Effector memory CD8-positive, alpha-beta T cell (primary cell): ENCODE results near the gene RNGTT.
"Not testable (repeated sequence)": the region's sequence is repeated elsewhere in the genome, so short reads cannot be mapped to it uniquely, and the experiment has no call there.

Experiments
- ATAC-seq: fragments of 150-1000 bp; cut with Tn5 transposase; replicated peaks from 2 replicates; pipeline ENCODE4 v1.10.0; 2021; ENCODE audit warnings: mild to moderate bottlenecking, moderate library complexity
- DNase-seq, 3 experiments: peaks; one replicate each; pipeline ENCODE4 v3.0.0; 2021
- H3K27ac Mint-ChIP-seq, 2 donors: one replicate each; pipeline ENCODE4 v1.8.0; 2022; ENCODE audit warnings: mild to moderate bottlenecking in 2 of 2, mixed read lengths in 2 of 2, moderate library complexity in 2 of 2
- H3K27me3 Mint-ChIP-seq, 2 donors: one replicate each; pipeline ENCODE4 v1.8.0; 2022; ENCODE audit warnings: mixed read lengths in 2 of 2
- H3K36me3 Mint-ChIP-seq: one replicate; pipeline ENCODE4 v1.8.0; 2022; ENCODE audit warnings: mild to moderate bottlenecking, moderate library complexity, mixed read lengths; ENCODE audit not compliant: insufficient read depth
- H3K4me1 Mint-ChIP-seq, 2 donors: one replicate each; pipeline ENCODE4 v1.8.0; 2022; ENCODE audit warnings: low read depth in 2 of 2, mixed read lengths in 2 of 2
- H3K4me3 Mint-ChIP-seq, 2 donors: one replicate each; pipeline ENCODE4 v1.8.0; 2022; ENCODE audit warnings: mild to moderate bottlenecking in 2 of 2, mixed read lengths in 2 of 2, moderate library complexity in 2 of 2
- H3K9me3 Mint-ChIP-seq, 2 donors: one replicate each; pipeline ENCODE4 v1.8.0; 2022; ENCODE audit warnings: mixed read lengths in 2 of 2

The RNGTT gene

GRCh38 chr6:88716399-88716798, 247.0 kb downstream of the RNGTT start:
- H3K36me3 Mint-ChIP-seq, H3K4me3 Mint-ChIP-seq, H3K27ac Mint-ChIP-seq, H3K27me3 Mint-ChIP-seq, ATAC-seq, DNase-seq, H3K4me1 Mint-ChIP-seq, H3K9me3 Mint-ChIP-seq: not testable (repeated sequence)

- Mint-ChIP-seq H3K4me3 (no peak overlapping the region), H3K4me1 (peaks cover 0 to 6% of the 10 kb centered on the region in 2 donors), H3K9me3 (no peaks in the 10 kb centered on the region), H3K27me3 (no peaks in the 10 kb centered on the region), H3K27ac (no peak overlapping the region), H3K36me3 (peaks cover 2% of the 10 kb centered on the region)
- DNase-seq (no peak), ATAC-seq (no peak)
Observed at GRCh38 chr6:88712243-88712936, 251.0 kb downstream of the RNGTT start.

GRCh38 chr6:88709819-88710246, 253.6 kb downstream of the RNGTT start:
- peaks cover 2 to 10% of the 10 kb centered on the region in 2 donors for H3K4me1 Mint-ChIP-seq
- no peak overlapping the region for H3K27ac Mint-ChIP-seq
- H3K36me3 Mint-ChIP-seq, result no peaks in the 10 kb centered on the region
- no peak for DNase-seq
- ATAC-seq, result no peak
- H3K4me3 Mint-ChIP-seq, result no peak overlapping the region
- H3K27me3 Mint-ChIP-seq, result no peaks in the 10 kb centered on the region
- no peaks in the 10 kb centered on the region for H3K9me3 Mint-ChIP-seq

GRCh38 chr6:88708197-88708744, 255.1 kb downstream of the RNGTT start:
- no peaks in the 10 kb centered on the region for H3K36me3 Mint-ChIP-seq
- DNase-seq (no peak), ATAC-seq (no peak)
- H3K4me1 Mint-ChIP-seq, result peaks cover 2 to 10% of the 10 kb centered on the region in 2 donors
- peaks cover 0 to under 1% of the 10 kb centered on the region in 2 donors for H3K9me3 Mint-ChIP-seq
- H3K4me3 Mint-ChIP-seq, result no peak overlapping the region
- H3K27ac Mint-ChIP-seq, result no peak overlapping the region
- H3K27me3 Mint-ChIP-seq, result no peaks in the 10 kb centered on the region

GRCh38 chr6:88705601-88706000, 257.8 kb downstream of the RNGTT start:
- H3K4me3 Mint-ChIP-seq, result no peak overlapping the region
- peaks cover 0 to 1% of the 10 kb centered on the region in 2 donors for H3K9me3 Mint-ChIP-seq
- peaks cover 2 to 27% of the 10 kb centered on the region in 2 donors for H3K4me1 Mint-ChIP-seq
- H3K27me3 Mint-ChIP-seq, result no peaks in the 10 kb centered on the region
- no peak for ATAC-seq
- H3K27ac Mint-ChIP-seq, result peak overlapping the region in 1 of 2 donors; percentile 0
- no peaks in the 10 kb centered on the region for H3K36me3 Mint-ChIP-seq
- no peak for DNase-seq

- Mint-ChIP-seq H3K36me3 (no peaks in the 10 kb centered on the region), H3K4me3 (no peak overlapping the region), H3K27ac (peak overlapping the region in 1 of 2 donors; percentile 0), H3K4me1 (peaks cover 2 to 29% of the 10 kb centered on the region in 2 donors), H3K27me3 (no peaks in the 10 kb centered on the region), H3K9me3 (peaks cover 0 to 1% of the 10 kb centered on the region in 2 donors)
- DNase-seq (no peak), ATAC-seq (no peak)
Observed at GRCh38 chr6:88704980-88705379, 258.4 kb downstream of the RNGTT start.

GRCh38 chr6:88702956-88703556, 260.4 kb downstream of the RNGTT start:
- no peak for DNase-seq
- no peak for ATAC-seq
- H3K27ac Mint-ChIP-seq, result no peak overlapping the region
- no peak overlapping the region for H3K4me3 Mint-ChIP-seq
- H3K36me3 Mint-ChIP-seq, result no peaks in the 10 kb centered on the region
- no peaks in the 10 kb centered on the region for H3K27me3 Mint-ChIP-seq
- peaks cover 0 to 1% of the 10 kb centered on the region in 2 donors for H3K9me3 Mint-ChIP-seq
- peaks cover 2 to 30% of the 10 kb centered on the region in 2 donors for H3K4me1 Mint-ChIP-seq

- Mint-ChIP-seq H3K9me3 (peaks cover 0 to 3% of the 10 kb centered on the region in 2 donors), H3K36me3 (no peaks in the 10 kb centered on the region), H3K4me3 (no peak overlapping the region), H3K27me3 (no peaks in the 10 kb centered on the region), H3K27ac (no peak overlapping the region), H3K4me1 (peaks cover 1 to 26% of the 10 kb centered on the region in 2 donors)
- DNase-seq (no peak), ATAC-seq (no peak)
Observed at GRCh38 chr6:88698661-88699060, 264.8 kb downstream of the RNGTT start.

GRCh38 chr6:88695937-88696336, 267.5 kb downstream of the RNGTT start:
- Mint-ChIP-seq H3K27ac (no peak overlapping the region), H3K27me3 (no peaks in the 10 kb centered on the region), H3K36me3 (no peaks in the 10 kb centered on the region), H3K4me1 (peaks cover 2 to 22% of the 10 kb centered on the region in 2 donors), H3K4me3 (no peak overlapping the region), H3K9me3 (peaks cover 2 to 5% of the 10 kb centered on the region in 2 donors)
- ATAC-seq (no peak), DNase-seq (no peak)

GRCh38 chr6:88683734-88684133, 279.7 kb downstream of the RNGTT start:
- Mint-ChIP-seq H3K36me3 (no peaks in the 10 kb centered on the region), H3K27ac (no peak overlapping the region), H3K4me3 (no peak overlapping the region), H3K9me3 (no peaks in the 10 kb centered on the region), H3K4me1 (peaks cover 2 to 13% of the 10 kb centered on the region in 2 donors), H3K27me3 (no peaks in the 10 kb centered on the region)
- ATAC-seq (no peak), DNase-seq (no peak)

- Mint-ChIP-seq H3K36me3 (peaks cover 16% of the 10 kb centered on the region), H3K27ac (no peak overlapping the region), H3K9me3 (no peaks in the 10 kb centered on the region), H3K4me1 (peaks cover 2 to 13% of the 10 kb centered on the region in 2 donors), H3K27me3 (no peaks in the 10 kb centered on the region), H3K4me3 (no peak overlapping the region)
- DNase-seq (no peak), ATAC-seq (no peak)
Observed at GRCh38 chr6:88680654-88681053, 282.8 kb downstream of the RNGTT start.

- H3K36me3 Mint-ChIP-seq, result peaks cover 16% of the 10 kb centered on the region
- peaks cover 2 to 12% of the 10 kb centered on the region in 2 donors for H3K4me1 Mint-ChIP-seq
- no peak for ATAC-seq
- DNase-seq, result no peak
- H3K27ac Mint-ChIP-seq, result no peak overlapping the region
- H3K27me3 Mint-ChIP-seq, result no peaks in the 10 kb centered on the region
- H3K4me3 Mint-ChIP-seq, result no peak overlapping the region
- H3K9me3 Mint-ChIP-seq, result no peaks in the 10 kb centered on the region
Observed at GRCh38 chr6:88679841-88680240, 283.6 kb downstream of the RNGTT start.

GRCh38 chr6:88677356-88677755, 286.1 kb downstream of the RNGTT start:
- Mint-ChIP-seq H3K27ac (no peak overlapping the region), H3K9me3 (peaks cover 0 to under 1% of the 10 kb centered on the region in 2 donors), H3K36me3 (peaks cover 21% of the 10 kb centered on the region), H3K4me3 (no peak overlapping the region), H3K4me1 (no peaks in the 10 kb centered on the region), H3K27me3 (no peaks in the 10 kb centered on the region)
- DNase-seq, result no peak
- ATAC-seq, result no peak

- no peaks in the 10 kb centered on the region for H3K27me3 Mint-ChIP-seq
- H3K4me3 Mint-ChIP-seq, result no peak overlapping the region
- no peaks in the 10 kb centered on the region for H3K4me1 Mint-ChIP-seq
- no peak for ATAC-seq
- peaks cover 7% of the 10 kb centered on the region for H3K36me3 Mint-ChIP-seq
- H3K27ac Mint-ChIP-seq, result no peak overlapping the region
- no peak for DNase-seq
- peaks cover 0 to 6% of the 10 kb centered on the region in 2 donors for H3K9me3 Mint-ChIP-seq
Observed at GRCh38 chr6:88671624-88672023, 291.8 kb downstream of the RNGTT start.
